ENCODE data around the gene POLR2A. TPM values are rescaled to one million over a fixed set of nuclear protein-coding genes. Genes with fewer than 3 reads are reported as not detected.

Gene POLR2A
- total and polyA plus RNA-seq, 2 of the 13 experiments (the other 11 are each of a cell fraction or from before 2014, with no cell fraction given): 17.8 to 18.3 TPM

GRCh38 chr17:7440113-7440833 lies 43.9 kb upstream of the POLR2A start (continued):
- TF ChIP-seq NFAT5 (CRISPR knock-in tag; IDR thresholded peaks at IDR 0.05) (no peak), ZGPAT (CRISPR knock-in tag; IDR thresholded peaks at IDR 0.05) (no peak), ZMYM4 (CRISPR knock-in tag; IDR thresholded peaks at IDR 0.05) (no peak), PCBP1 (IDR thresholded peaks at IDR 0.05; ENCODE audit: borderline replicate concordance, low read depth, low read length) (peak; percentile 30; the same call in 1 of the 2 replicates), ZNF451 (CRISPR knock-in tag; IDR thresholded peaks at IDR 0.05) (0 out of 2 replicates have a peak, but pooled peaks have one; percentile 58), ZNF136 (CRISPR knock-in tag; IDR thresholded peaks at IDR 0.05; ENCODE audit: low read depth) (no peak), IRF2 (CRISPR knock-in tag; IDR thresholded peaks at IDR 0.05) (no peak), SMARCE1 (IDR thresholded peaks at IDR 0.05; ENCODE audit: borderline replicate concordance) (no peak), ZNF335 (CRISPR knock-in tag; IDR thresholded peaks at IDR 0.05) (no peak), SMARCC2 (IDR thresholded peaks at IDR 0.05) (no peak), ZBTB14 (CRISPR knock-in tag; IDR thresholded peaks at IDR 0.05) (no peak)
- TF ChIP-seq, protein P1, sequence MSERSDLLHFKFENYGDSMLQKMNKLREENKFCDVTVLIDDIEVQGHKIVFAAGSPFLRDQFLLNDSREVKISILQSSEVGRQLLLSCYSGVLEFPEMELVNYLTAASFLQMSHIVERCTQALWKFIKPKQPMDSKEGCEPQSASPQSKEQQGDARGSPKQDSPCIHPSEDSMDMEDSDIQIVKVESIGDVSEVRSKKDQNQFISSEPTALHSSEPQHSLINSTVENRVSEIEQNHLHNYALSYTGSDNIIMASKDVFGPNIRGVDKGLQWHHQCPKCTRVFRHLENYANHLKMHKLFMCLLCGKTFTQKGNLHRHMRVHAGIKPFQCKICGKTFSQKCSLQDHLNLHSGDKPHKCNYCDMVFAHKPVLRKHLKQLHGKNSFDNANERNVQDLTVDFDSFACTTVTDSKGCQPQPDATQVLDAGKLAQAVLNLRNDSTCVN (CRISPR knock-in tag; IDR thresholded peaks at IDR 0.05; ENCODE audit: borderline replicate concordance): 0 out of 2 replicates have a peak, but pooled peaks have one; percentile 19
- TF ChIP-seq, protein P2, sequence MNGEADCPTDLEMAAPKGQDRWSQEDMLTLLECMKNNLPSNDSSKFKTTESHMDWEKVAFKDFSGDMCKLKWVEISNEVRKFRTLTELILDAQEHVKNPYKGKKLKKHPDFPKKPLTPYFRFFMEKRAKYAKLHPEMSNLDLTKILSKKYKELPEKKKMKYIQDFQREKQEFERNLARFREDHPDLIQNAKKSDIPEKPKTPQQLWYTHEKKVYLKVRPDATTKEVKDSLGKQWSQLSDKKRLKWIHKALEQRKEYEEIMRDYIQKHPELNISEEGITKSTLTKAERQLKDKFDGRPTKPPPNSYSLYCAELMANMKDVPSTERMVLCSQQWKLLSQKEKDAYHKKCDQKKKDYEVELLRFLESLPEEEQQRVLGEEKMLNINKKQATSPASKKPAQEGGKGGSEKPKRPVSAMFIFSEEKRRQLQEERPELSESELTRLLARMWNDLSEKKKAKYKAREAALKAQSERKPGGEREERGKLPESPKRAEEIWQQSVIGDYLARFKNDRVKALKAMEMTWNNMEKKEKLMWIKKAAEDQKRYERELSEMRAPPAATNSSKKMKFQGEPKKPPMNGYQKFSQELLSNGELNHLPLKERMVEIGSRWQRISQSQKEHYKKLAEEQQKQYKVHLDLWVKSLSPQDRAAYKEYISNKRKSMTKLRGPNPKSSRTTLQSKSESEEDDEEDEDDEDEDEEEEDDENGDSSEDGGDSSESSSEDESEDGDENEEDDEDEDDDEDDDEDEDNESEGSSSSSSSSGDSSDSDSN (CRISPR knock-in tag; IDR thresholded peaks at IDR 0.05): no peak
- TF ChIP-seq, protein P3, sequence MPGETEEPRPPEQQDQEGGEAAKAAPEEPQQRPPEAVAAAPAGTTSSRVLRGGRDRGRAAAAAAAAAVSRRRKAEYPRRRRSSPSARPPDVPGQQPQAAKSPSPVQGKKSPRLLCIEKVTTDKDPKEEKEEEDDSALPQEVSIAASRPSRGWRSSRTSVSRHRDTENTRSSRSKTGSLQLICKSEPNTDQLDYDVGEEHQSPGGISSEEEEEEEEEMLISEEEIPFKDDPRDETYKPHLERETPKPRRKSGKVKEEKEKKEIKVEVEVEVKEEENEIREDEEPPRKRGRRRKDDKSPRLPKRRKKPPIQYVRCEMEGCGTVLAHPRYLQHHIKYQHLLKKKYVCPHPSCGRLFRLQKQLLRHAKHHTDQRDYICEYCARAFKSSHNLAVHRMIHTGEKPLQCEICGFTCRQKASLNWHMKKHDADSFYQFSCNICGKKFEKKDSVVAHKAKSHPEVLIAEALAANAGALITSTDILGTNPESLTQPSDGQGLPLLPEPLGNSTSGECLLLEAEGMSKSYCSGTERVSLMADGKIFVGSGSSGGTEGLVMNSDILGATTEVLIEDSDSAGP (CRISPR knock-in tag; IDR thresholded peaks at IDR 0.05; ENCODE audit: borderline replicate concordance): peak; percentile 58; the same call in 1 of the 2 replicates

All from HepG2 (cell line).